Activated gamma-delta T cell (primary cell): Measurements from ENCODE around the gene PPP2R5C.

Experiments
- DNase-seq: peaks from one replicate; lab custom pipeline; 2025; lab: John Stamatoyannopoulos, UW

PPP2R5C gene

GRCh38 chr14:101814934-101815333, 53.4 kb downstream of the PPP2R5C start:
- no peak for DNase-seq

- DNase-seq = no peak
Observed at GRCh38 chr14:101815994-101816393, 54.5 kb downstream of the PPP2R5C start.

DNA sequence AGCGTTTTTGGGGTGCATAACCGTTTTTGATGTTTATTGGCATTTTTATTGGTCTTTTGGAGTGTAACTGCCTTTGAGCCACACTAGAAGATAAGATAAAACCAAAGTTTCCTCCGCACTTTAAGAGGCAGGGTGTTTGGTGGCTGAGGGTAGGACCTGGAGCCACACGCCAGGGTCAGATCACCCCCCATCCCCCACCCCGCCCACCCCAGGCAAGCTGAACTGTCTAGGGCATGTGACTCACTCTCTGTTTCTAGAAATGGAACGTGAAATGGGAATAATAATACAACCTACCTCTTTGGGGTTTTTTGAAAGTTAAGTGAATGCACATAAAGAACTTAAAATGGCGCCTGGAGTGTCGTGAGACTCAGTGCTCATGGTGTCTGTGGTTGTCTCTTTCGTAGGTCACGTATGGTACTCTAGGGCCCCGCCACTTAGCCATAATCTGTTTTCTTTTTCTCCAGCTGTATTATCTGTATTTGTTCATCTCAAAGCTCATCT, 56.0 kb downstream of the PPP2R5C start:
- DNase-seq = no peak

- DNase-seq = peak; percentile 65
Observed at GRCh38 chr14:101819251-101819990, 57.9 kb downstream of the PPP2R5C start.

GRCh38 chr14:101820283-101820798, 58.8 kb downstream of the PPP2R5C start:
- no peak for DNase-seq

- DNase-seq = no peak
Observed at GRCh38 chr14:101821528-101821927, 60.0 kb downstream of the PPP2R5C start.

DNA sequence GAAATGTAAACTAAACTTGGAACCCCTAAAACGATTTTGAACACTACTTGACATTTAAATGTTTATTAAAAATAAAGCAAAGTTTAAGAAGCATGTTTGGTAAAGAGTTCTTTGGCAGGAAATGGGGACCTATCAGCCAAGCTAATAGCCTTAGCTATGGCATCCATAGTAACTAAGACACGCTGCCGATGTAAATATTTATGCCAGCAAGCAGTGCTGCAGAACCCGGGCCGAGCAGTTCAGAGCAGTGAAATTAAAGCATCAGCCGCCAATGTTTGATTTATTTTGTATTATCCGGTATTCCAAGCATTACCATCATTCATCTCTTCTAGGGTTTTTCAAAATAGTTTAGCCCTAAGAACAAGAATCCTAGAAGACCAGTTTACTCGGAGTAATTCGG, 61.6 kb downstream of the PPP2R5C start:
- no peak for DNase-seq

GRCh38 chr14:101823511-101824120, 62.1 kb downstream of the PPP2R5C start:
- DNase-seq = no peak

DNA sequence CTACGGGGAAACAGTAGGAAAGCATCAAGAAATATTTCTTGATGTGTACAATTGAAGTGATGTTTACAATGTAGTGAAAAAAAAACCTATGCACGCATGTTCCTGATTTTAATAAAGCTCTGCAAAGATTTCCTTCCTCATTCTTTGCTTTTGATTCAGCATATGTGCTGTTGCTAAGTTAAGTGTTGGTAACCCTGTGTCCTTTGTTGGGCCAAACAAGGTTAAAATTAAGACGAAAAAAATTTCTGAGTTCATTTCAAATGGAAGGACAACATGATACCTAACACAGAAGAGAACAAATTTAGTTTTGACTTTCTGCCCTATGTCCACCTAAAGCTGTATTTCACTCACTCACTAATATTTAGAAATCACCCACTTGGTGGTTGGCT, 62.8 kb downstream of the PPP2R5C start:
- no peak for DNase-seq

DNA sequence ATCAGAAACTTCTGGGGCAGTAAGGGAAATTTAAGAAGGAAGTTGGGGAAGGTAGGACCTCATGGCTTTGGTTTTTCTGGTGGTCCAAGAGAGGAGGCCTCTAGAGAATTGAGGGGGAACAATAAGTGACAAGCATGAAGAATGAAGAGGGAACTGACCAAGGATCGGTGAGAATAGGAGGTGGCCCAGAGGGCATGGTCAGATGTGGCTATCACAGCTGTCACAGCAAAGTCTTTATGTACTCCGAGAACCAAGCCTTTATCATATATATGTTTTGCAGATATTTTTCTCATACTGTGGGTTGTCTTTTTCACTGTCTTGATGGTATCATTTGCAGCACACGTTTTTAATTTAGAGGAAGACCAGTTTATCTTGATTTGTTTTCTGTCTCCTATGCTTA, 64.3 kb downstream of the PPP2R5C start:
- no peak for DNase-seq

- no peak for DNase-seq
Observed at GRCh38 chr14:101826351-101826750, 64.8 kb downstream of the PPP2R5C start.

DNA sequence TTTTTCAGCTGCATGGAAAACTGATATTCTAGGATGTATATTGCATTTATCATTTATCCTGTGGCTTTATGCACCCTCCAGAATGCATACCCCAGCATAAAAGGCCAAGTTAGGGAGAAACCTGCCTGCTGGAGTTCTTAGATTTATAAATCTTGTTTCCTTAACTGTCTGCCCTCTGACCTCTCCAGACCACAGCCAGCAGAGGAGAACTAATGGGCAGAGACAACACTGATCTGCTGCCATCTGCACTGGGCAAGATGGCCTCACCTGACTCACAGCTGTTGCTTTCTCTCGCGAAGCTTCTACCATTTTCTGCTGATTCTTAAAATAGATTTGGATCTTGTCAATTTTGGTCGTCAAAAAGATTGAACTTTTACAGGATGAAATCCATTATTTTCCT, 65.8 kb downstream of the PPP2R5C start:
- DNase-seq = no peak

GRCh38 chr14:101828046-101828445, 66.5 kb downstream of the PPP2R5C start:
- DNase-seq = no peak

GRCh38 chr14:101830271-101830670, 68.8 kb downstream of the PPP2R5C start:
- DNase-seq = no peak

GRCh38 chr14:101833045-101833444, 71.5 kb downstream of the PPP2R5C start:
- no peak for DNase-seq

DNA sequence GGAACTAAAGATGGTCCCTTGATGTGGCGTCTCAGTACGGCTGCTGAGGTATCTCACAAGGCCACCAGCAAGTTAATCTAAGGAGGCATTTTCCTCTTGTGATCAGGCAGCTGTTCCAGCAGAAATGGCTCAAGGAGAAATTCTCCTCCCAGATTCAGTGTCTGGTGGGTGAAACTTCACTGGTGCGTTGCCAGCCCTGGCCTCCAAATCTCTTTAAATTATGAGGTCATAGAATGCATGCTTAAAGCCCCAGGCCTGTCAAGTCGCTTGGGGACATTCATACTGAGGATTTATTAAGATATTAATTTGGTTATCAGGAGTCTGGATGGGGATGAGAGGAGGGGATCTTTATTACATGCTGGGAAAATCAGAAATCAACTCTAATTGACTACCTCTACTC, 72.9 kb downstream of the PPP2R5C start:
- no peak for DNase-seq

DNA sequence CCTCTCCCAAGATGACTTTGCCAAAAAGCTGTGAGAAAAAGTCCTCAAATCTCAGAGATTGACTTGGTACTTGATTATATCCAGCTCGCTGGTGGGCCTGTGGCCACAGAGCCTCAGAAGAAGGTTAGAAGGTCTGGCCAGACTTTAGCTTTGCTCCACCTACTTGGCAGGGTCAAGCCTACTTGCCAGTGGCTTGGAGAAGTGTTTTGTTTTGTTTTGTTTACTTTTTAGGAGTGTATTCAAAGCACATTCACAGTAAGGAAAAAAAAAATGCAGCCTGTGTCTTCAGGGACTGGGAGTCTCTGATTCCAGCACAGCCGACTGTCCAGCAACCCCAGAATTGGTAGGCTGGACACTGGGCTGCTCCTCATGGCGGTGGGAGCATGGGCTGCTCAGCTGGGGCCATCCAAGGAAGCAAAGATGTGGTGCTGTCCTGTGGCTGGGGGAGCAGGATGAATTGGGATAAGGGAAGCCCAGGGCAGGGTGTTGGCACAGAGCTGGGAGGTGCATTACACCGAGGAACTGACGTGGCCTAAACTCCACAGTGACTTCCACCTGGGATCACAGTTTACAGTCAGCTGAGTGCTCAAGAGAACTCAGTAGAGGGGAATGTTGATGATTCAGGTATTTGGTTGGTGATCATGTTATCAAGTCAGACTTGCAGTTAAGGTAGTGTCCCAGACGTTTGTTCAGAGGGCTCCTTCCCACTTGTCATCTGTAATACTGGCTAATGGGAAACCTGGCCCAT, 73.5 kb downstream of the PPP2R5C start:
- DNase-seq = no peak

GRCh38 chr14:101835566-101835965, 74.1 kb downstream of the PPP2R5C start:
- DNase-seq = no peak

DNA sequence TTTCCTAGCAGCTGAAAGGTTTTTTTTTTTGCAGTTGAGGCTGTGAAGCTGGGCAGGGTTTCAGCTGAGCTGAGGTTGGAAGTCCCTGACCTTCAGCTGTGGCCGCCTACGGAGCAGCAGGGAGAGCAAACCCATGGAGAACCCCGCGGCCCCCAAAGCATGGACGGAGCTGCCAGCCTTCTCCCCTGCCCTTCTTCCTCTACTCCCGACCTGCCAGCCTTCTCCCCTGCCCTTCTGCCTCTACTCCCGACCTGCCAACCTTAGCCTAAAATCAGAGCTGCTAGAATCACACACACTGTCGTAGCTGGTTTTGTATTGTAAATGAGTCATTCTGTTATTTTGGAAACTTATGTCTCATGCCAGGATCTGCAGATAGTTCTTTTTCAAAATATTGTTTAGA, 74.6 kb downstream of the PPP2R5C start:
- no peak for DNase-seq

- no peak for DNase-seq
Observed at GRCh38 chr14:101838476-101838875, 77.0 kb downstream of the PPP2R5C start.

GRCh38 chr14:101839236-101839635, 77.7 kb downstream of the PPP2R5C start:
- no peak for DNase-seq

DNA sequence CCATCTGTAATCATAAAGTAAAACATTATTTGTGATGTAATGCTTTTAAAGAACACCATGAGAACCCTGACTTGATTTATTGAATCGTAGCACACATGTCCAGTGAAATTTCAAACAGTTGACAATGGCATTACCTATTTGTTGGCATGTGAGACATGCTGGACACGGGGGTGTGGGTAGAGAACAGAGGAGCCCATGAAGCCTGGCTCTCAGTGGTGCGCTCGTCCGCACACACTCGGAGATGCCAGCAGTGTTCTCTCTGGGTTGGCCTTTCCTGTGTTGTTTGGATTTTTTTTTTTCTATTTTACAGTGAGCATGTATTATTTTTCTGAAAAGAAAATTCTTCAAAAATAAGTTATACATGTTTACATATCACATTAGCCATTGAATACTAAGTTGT, 78.2 kb downstream of the PPP2R5C start:
- DNase-seq = no peak
